ENCODE results near the gene HECW1. TPM values are rescaled to one million over a fixed set of nuclear protein-coding genes. Genes with fewer than 3 reads are reported as not detected.
A peak's percentile ranks its signal among the peaks of the same experiment; 100 is the strongest.
"Not testable (repeated sequence)": the region's sequence is repeated elsewhere in the genome, so short reads cannot be mapped to it uniquely, and the experiment has no call there.

HECW1 gene
- total RNA-seq, 2 experiments from 2014 or later: not detected

- POLR2A ChIA-PET: interaction anchor here (0.7 to 8.0 kb wide), 23 partner anchors 8 to 261 kb away, joined by 3 to 159 read pairs (median 5); partner anchors contain the start of gene COA1
These were observed 471.2 kb downstream of the HECW1 start for GRCh38 chr7:43583424-43584194.

GRCh38 chr7:43584195-43584586, 471.7 kb downstream of the HECW1 start:
- Mint-ChIP-seq H3K36me3 (ENCODE audit: low read depth) (peaks cover 8% of the 10 kb centered on the region), H3K27ac (peak overlapping the region; percentile 93), H3K27me3 (peaks cover 2% of the 10 kb centered on the region), H3K4me1 (ENCODE audit: low read depth) (peaks cover 25% of the 10 kb centered on the region), H3K4me3 (peak overlapping the region; percentile 93), H3K9me3 (no peaks in the 10 kb centered on the region)
- no peak for ATAC-seq
- ChIA-PET CTCF (interaction anchor here (1.5 to 12.9 kb wide), 10 partner anchors 11 to 254 kb away, joined by 4 to 452 read pairs (median 94); no protein-coding TSS in a partner anchor), POLR2A (interaction anchor here (0.6 to 8.0 kb wide), 19 partner anchors 8 to 319 kb away, joined by 3 to 159 read pairs (median 5); no protein-coding TSS in a partner anchor)
- TF ChIP-seq CTCF (IDR thresholded peaks at IDR 0.05): no peak
- DNase-seq: peak; percentile 61
- intact Hi-C loops (cut with micrococcal nuclease): loop anchor here (5.0 kb wide), 1 partner anchor 138 kb away; no protein-coding TSS in a partner anchor

More at GRCh38 chr7:43583424-43584194, 471.2 kb downstream of the HECW1 start:
- TF ChIP-seq CTCF (IDR thresholded peaks at IDR 0.05): no peak
- H3K27me3 Mint-ChIP-seq: peaks cover 2% of the 10 kb centered on the region
- no peaks in the 10 kb centered on the region for H3K9me3 Mint-ChIP-seq
- peak overlapping the region; percentile 93 for H3K27ac Mint-ChIP-seq
- H3K36me3 Mint-ChIP-seq (ENCODE audit: low read depth): peaks cover 8% of the 10 kb centered on the region
- DNase-seq (peak; percentile 77), ATAC-seq (peak; percentile 19)
- H3K4me1 Mint-ChIP-seq (ENCODE audit: low read depth): peaks cover 19% of the 10 kb centered on the region
- peak overlapping the region; percentile 93 for H3K4me3 Mint-ChIP-seq
- intact Hi-C loops (cut with micrococcal nuclease): loop anchor here (2.0 to 5.0 kb wide), 2 partner anchors 139 to 251 kb away; no protein-coding TSS in a partner anchor
- CTCF ChIA-PET: interaction anchor here (0.6 to 12.9 kb wide), 63 partner anchors 7 to 655 kb away, joined by 3 to 452 read pairs (median 9); partner anchors contain the start of genes BLVRA, COA1 and MRPS24

GRCh38 chr7:43584733-43585132, 472.3 kb downstream of the HECW1 start:
- ChIA-PET POLR2A (interaction anchor here (0.6 to 8.0 kb wide), 19 partner anchors 9 to 318 kb away, joined by 3 to 159 read pairs (median 4); no protein-coding TSS in a partner anchor), CTCF (interaction anchor here (0.9 to 12.9 kb wide), 11 partner anchors 10 to 253 kb away, joined by 3 to 452 read pairs (median 8); partner anchors contain the start of gene COA1)
- Mint-ChIP-seq H3K4me1 (ENCODE audit: low read depth) (peaks cover 30% of the 10 kb centered on the region), H3K27ac (peak overlapping the region; percentile 93), H3K4me3 (peak overlapping the region; percentile 93)
- ATAC-seq; H3K27me3 Mint-ChIP-seq; H3K9me3 Mint-ChIP-seq; H3K36me3 Mint-ChIP-seq (ENCODE audit: low read depth): not testable (repeated sequence)
- intact Hi-C loops (cut with micrococcal nuclease): loop anchor here (5.0 kb wide), 2 partner anchors 38 to 138 kb away; no protein-coding TSS in a partner anchor
- DNase-seq: peak; percentile 48

GRCh38 chr7:43585562-43585961, 473.1 kb downstream of the HECW1 start:
- Mint-ChIP-seq H3K4me3 (peak overlapping the region; percentile 93), H3K27me3 (peaks cover 2% of the 10 kb centered on the region), H3K27ac (peak overlapping the region; percentile 93), H3K36me3 (ENCODE audit: low read depth) (peaks cover 9% of the 10 kb centered on the region), H3K4me1 (ENCODE audit: low read depth) (peaks cover 38% of the 10 kb centered on the region), H3K9me3 (no peaks in the 10 kb centered on the region)
- no peak for TF ChIP-seq CTCF (IDR thresholded peaks at IDR 0.05)
- no peak for ATAC-seq
- POLR2A ChIA-PET: interaction anchor here (0.9 to 8.0 kb wide), 11 partner anchors 9 to 263 kb away, joined by 3 to 159 read pairs (median 5); no protein-coding TSS in a partner anchor
- DNase-seq: no peak
- intact Hi-C loops (cut with micrococcal nuclease): loop anchor here (5.0 kb wide), 1 partner anchor 37 kb away; no protein-coding TSS in a partner anchor
- CTCF ChIA-PET: interaction anchor here (0.9 to 12.9 kb wide), 11 partner anchors 9 to 252 kb away, joined by 3 to 452 read pairs (median 8); partner anchors contain the start of gene COA1

- Mint-ChIP-seq H3K36me3 (ENCODE audit: low read depth) (peaks cover 9% of the 10 kb centered on the region), H3K4me1 (ENCODE audit: low read depth) (peaks cover 45% of the 10 kb centered on the region), H3K4me3 (peak overlapping the region; percentile 93), H3K27me3 (peaks cover under 1% of the 10 kb centered on the region), H3K9me3 (no peaks in the 10 kb centered on the region), H3K27ac (peak overlapping the region; percentile 93)
- POLR2A ChIA-PET: interaction anchor here (1.2 to 8.0 kb wide), 8 partner anchors 8 to 61 kb away, joined by 3 to 159 read pairs (median 5); no protein-coding TSS in a partner anchor
- CTCF ChIA-PET: interaction anchor here (1.1 to 12.9 kb wide), 8 partner anchors 8 to 252 kb away, joined by 3 to 452 read pairs (median 66); no protein-coding TSS in a partner anchor
- intact Hi-C loops (cut with micrococcal nuclease): loop anchor here (5.0 kb wide), 1 partner anchor 36 kb away; no protein-coding TSS in a partner anchor
- peak; percentile 5 for ATAC-seq
- TF ChIP-seq CTCF (IDR thresholded peaks at IDR 0.05): no peak
- DNase-seq: no peak
These were observed 473.9 kb downstream of the HECW1 start for GRCh38 chr7:43586251-43586900.

All from activated CD8-positive, alpha-beta T cell treated with anti-CD3 and anti-CD28 coated beads for 36 hours (primary cell).